Umbilical cord (tissue), 2 donors: Measurements from ENCODE around the gene CD33. TPM values are rescaled to one million over a fixed set of nuclear protein-coding genes. Genes with fewer than 3 reads are reported as not detected.

Source experiments
- DNase-seq: peaks from one replicate; pipeline ENCODE4 v3.0.0-alpha.2; 2015; ENCODE audit warnings: low spot score
- total RNA-seq: library from RNA; depleted of rRNA; stranded (reverse); fragments of >200 nt; gene quantifications from one replicate; pipeline ENCODE4 v1.2.3, GENCODE V29; 2014; ENCODE audit warnings: low replicate concordance; ENCODE audit not compliant: insufficient read depth

CD33 gene
- total RNA-seq, 1 donor from 2014 or later: 5.3 TPM

- DNase-seq: no peak
Observed at GRCh38 chr19:51210191-51210784, 14.6 kb upstream of the CD33 start.

- peak; percentile 10 for DNase-seq
Observed at GRCh38 chr19:51210874-51211361, 14.0 kb upstream of the CD33 start.

GRCh38 chr19:51211833-51212232, 13.0 kb upstream of the CD33 start:
- no peak for DNase-seq

- no peak for DNase-seq
Observed at GRCh38 chr19:51219307-51219706, 5.6 kb upstream of the CD33 start.

GRCh38 chr19:51219971-51220370, 4.9 kb upstream of the CD33 start:
- no peak for DNase-seq

- DNase-seq: no peak
Observed at GRCh38 chr19:51220996-51221395, 3.9 kb upstream of the CD33 start.

GRCh38 chr19:51224163-51224641, 678 bp upstream of the CD33 start:
- DNase-seq: no peak

- no peak for DNase-seq
Observed at GRCh38 chr19:51226067-51226466, 1.2 kb downstream of the CD33 start.

GRCh38 chr19:51227326-51227725, 2.4 kb downstream of the CD33 start:
- no peak for DNase-seq

GRCh38 chr19:51227966-51228365, 3.1 kb downstream of the CD33 start:
- no peak for DNase-seq

GRCh38 chr19:51240866-51241265, 16.0 kb downstream of the CD33 start:
- DNase-seq: no peak

GRCh38 chr19:51242881-51243630, 18.2 kb downstream of the CD33 start:
- DNase-seq: peak; percentile 68

GRCh38 chr19:51246164-51246552, 21.3 kb downstream of the CD33 start:
- peak; percentile 5 for DNase-seq

- no peak for DNase-seq
Observed at GRCh38 chr19:51247972-51248590, 23.2 kb downstream of the CD33 start.

- no peak for DNase-seq
Observed at GRCh38 chr19:51250786-51251467, 26.0 kb downstream of the CD33 start, which contains the start of gene SIGLECL1. Gene SIGLECL1 (plus strand): TSS chr19:51251080. CDS start chr19:51264073, 12,993 bp downstream.

GRCh38 chr19:51251468-51251820, 26.6 kb downstream of the CD33 start:
- DNase-seq: no peak

- no peak for DNase-seq
Observed at GRCh38 chr19:51252306-51253079, 27.6 kb downstream of the CD33 start.

- DNase-seq: no peak
Observed at GRCh38 chr19:51253088-51253806, 28.4 kb downstream of the CD33 start.

GRCh38 chr19:51256155-51256625, 31.3 kb downstream of the CD33 start:
- DNase-seq: no peak

GRCh38 chr19:51257471-51257870, 32.6 kb downstream of the CD33 start:
- DNase-seq: no peak
